Smooth muscle cell (in vitro differentiated cells): ENCODE data around the gene CASQ1. TPM values are rescaled to one million over a fixed set of nuclear protein-coding genes. Genes with fewer than 3 reads are reported as not detected.

Experiments
- DNase-seq: peaks from one replicate; lab custom pipeline; 2025; ENCODE audit not compliant: unreplicated experiment; lab: John Stamatoyannopoulos, UW
- H2AFZ ChIP-seq: fragments of 200-600 bp; sonication (generic); 2 replicates; pipeline ENCODE4 v1.6.0; 2016; ENCODE audit warnings: antibody characterized with exemption, low read depth, mild to moderate bottlenecking
- H3F3A ChIP-seq: fragments of 200-600 bp; sonication (generic); 2 replicates; pipeline ENCODE4 v1.6.0; 2017; ENCODE audit warnings: antibody characterized with exemption, low read depth
- H3K27ac ChIP-seq: fragments of 200-600 bp; sonication (generic); 2 replicates; pipeline ENCODE4 v1.5.1; 2016; ENCODE audit warnings: low read depth, mild to moderate bottlenecking
- H3K27me3 ChIP-seq: fragments of 200-600 bp; sonication (generic); 2 replicates; pipeline ENCODE4 v1.6.1; 2016; ENCODE audit warnings: low read depth, mild to moderate bottlenecking
- H3K36me3 ChIP-seq: fragments of 200-600 bp; sonication (generic); 2 replicates; pipeline ENCODE4 v1.5.1; 2016; ENCODE audit warnings: low read depth
- H3K4me1 ChIP-seq: fragments of 200-600 bp; sonication (generic); 2 replicates; pipeline ENCODE4 v1.5.1; 2016; ENCODE audit warnings: low read depth
- H3K4me2 ChIP-seq: fragments of 200-600 bp; sonication (generic); 2 replicates; pipeline ENCODE4 v1.6.0; 2016; ENCODE audit warnings: mild to moderate bottlenecking
- H3K4me3 ChIP-seq: fragments of 200-600 bp; sonication (generic); 2 replicates; pipeline ENCODE4 v1.5.1; 2016; ENCODE audit warnings: mild to moderate bottlenecking
- H3K79me2 ChIP-seq: fragments of 200-600 bp; sonication (generic); 2 replicates; pipeline ENCODE4 v1.6.0; 2016; ENCODE audit warnings: low read depth, mild to moderate bottlenecking
- H3K9ac ChIP-seq: fragments of 200-600 bp; sonication (generic); 2 replicates; pipeline ENCODE4 v1.6.0; 2016; ENCODE audit warnings: low read depth
- H3K9me3 ChIP-seq: fragments of 200-600 bp; sonication (generic); replicated peaks from 2 replicates; pipeline ENCODE4 v1.5.1; 2016; ENCODE audit warnings: low read depth
- H4K20me1 ChIP-seq: fragments of 200-600 bp; sonication (generic); 2 replicates; pipeline ENCODE4 v1.6.0; 2016; ENCODE audit warnings: low read depth
- CTCF ChIP-seq: fragments of 200-600 bp; sonication (generic); IDR thresholded peaks from 2 replicates; pipeline ENCODE4 v1.5.1; 2017; ENCODE audit warnings: borderline replicate concordance, mild to moderate bottlenecking, antibody characterized with exemption; ENCODE audit not compliant: insufficient read depth, poor library complexity, severe bottlenecking
- WGBS: methylation state at CpG from one replicate; pipeline ENCODE4 v1.1.7; 2016; ENCODE audit warnings: low lambda C conversion rate; 5-methylcytosine and 5-hydroxymethylcytosine counted together
- polyA plus RNA-seq: library from polyadenylated mRNA; unstranded; fragments of >200 nt; fragmentation: Nextera tagmentation; extraction: Ambion mirVana; gene quantifications from 2 replicates; pipeline ENCODE4 v1.2.1, GENCODE V29; 2016
- total RNA-seq: library from RNA; depleted of rRNA; stranded (reverse); fragments of >200 nt; gene quantifications from 2 replicates; pipeline ENCODE4 v1.2.3, GENCODE V29; 2014

The CASQ1 gene
- total and polyA plus RNA-seq, 2 experiments from 2014 or later, result 0.36 TPM; not detected in 1

GRCh38 chr1:160221089-160221488 lies 30.7 kb downstream of the CASQ1 start:
- H4K20me1 ChIP-seq, result no peaks in the 10 kb centered on the region
- H3K36me3 ChIP-seq, result peaks cover 4% of the 10 kb centered on the region
- no peak for TF ChIP-seq CTCF
- H3K4me3 ChIP-seq, result no peak overlapping the region
- no peak overlapping the region for H3K27ac ChIP-seq
- no peak for DNase-seq
- H3K79me2 ChIP-seq, result no peaks in the 10 kb centered on the region
- no peak overlapping the region for H3K9ac ChIP-seq
- no peak overlapping the region for H3K4me2 ChIP-seq
- no peaks in the 10 kb centered on the region for H3K9me3 ChIP-seq
- peaks cover 23% of the 10 kb centered on the region for H3F3A ChIP-seq
- H2AFZ ChIP-seq, result no peak overlapping the region
- no peaks in the 10 kb centered on the region for H3K27me3 ChIP-seq
- H3K4me1 ChIP-seq, result peaks cover 6% of the 10 kb centered on the region

GRCh38 chr1:160222546-160222945 lies 32.2 kb downstream of the CASQ1 start:
- DNase-seq, result no peak
- Histone ChIP-seq H3K9me3 (no peaks in the 10 kb centered on the region), H3F3A (peaks cover 23% of the 10 kb centered on the region), H2AFZ (no peak overlapping the region), H3K36me3 (peaks cover 4% of the 10 kb centered on the region), H3K4me3 (no peak overlapping the region), H3K27ac (no peak overlapping the region), H4K20me1 (peaks cover 2% of the 10 kb centered on the region), H3K9ac (no peak overlapping the region), H3K27me3 (no peaks in the 10 kb centered on the region), H3K4me2 (no peak overlapping the region), H3K79me2 (no peaks in the 10 kb centered on the region), H3K4me1 (peaks cover 6% of the 10 kb centered on the region)
- no peak for TF ChIP-seq CTCF
- WGBS, result 95% methylated on average over 3 of the region's 3 CpGs

- H3K79me2 ChIP-seq, result no peaks in the 10 kb centered on the region
- H3K4me3 ChIP-seq, result no peak overlapping the region
- WGBS, result 100% methylated on average over 2 of the region's 2 CpGs
- DNase-seq, result no peak
- H3F3A ChIP-seq, result peaks cover 23% of the 10 kb centered on the region
- H3K36me3 ChIP-seq, result peaks cover 8% of the 10 kb centered on the region
- H3K4me1 ChIP-seq, result peaks cover 1% of the 10 kb centered on the region
- peaks cover 4% of the 10 kb centered on the region for H4K20me1 ChIP-seq
- no peak for TF ChIP-seq CTCF
- no peaks in the 10 kb centered on the region for H3K9me3 ChIP-seq
- no peak overlapping the region for H3K27ac ChIP-seq
- H3K27me3 ChIP-seq, result no peaks in the 10 kb centered on the region
- H3K9ac ChIP-seq, result no peak overlapping the region
- no peak overlapping the region for H2AFZ ChIP-seq
- H3K4me2 ChIP-seq, result no peak overlapping the region
Observed at GRCh38 chr1:160224606-160225005, 34.2 kb downstream of the CASQ1 start.

- WGBS, result 84% methylated on average over 2 of the region's 2 CpGs
- H3K9me3 ChIP-seq, result no peaks in the 10 kb centered on the region
- H3K4me2 ChIP-seq, result no peak overlapping the region
- no peak for DNase-seq
- H3F3A ChIP-seq, result peaks cover 23% of the 10 kb centered on the region
- no peak overlapping the region for H2AFZ ChIP-seq
- H3K36me3 ChIP-seq, result peaks cover 8% of the 10 kb centered on the region
- no peaks in the 10 kb centered on the region for H3K27me3 ChIP-seq
- H4K20me1 ChIP-seq, result peaks cover 4% of the 10 kb centered on the region
- no peaks in the 10 kb centered on the region for H3K79me2 ChIP-seq
- H3K4me1 ChIP-seq, result no peaks in the 10 kb centered on the region
- H3K4me3 ChIP-seq, result no peak overlapping the region
- no peak overlapping the region for H3K27ac ChIP-seq
- TF ChIP-seq CTCF, result no peak
- H3K9ac ChIP-seq, result no peak overlapping the region
Observed at GRCh38 chr1:160225345-160225744, 35.0 kb downstream of the CASQ1 start.
